B cell (primary cell): Measurements from ENCODE around the gene GABRR2. TPM values are rescaled to one million over a fixed set of nuclear protein-coding genes. Genes with fewer than 3 reads are reported as not detected.

Source experiments
- ATAC-seq: fragments of 200-7000 bp; cut with Tn5 transposase; one replicate; pipeline ENCODE4 v1.10.0; 2021; ENCODE audit warnings: low read depth, mild to moderate bottlenecking, moderate number of reproducible peaks, moderate library complexity
- CTCF ChIA-PET: fragments of 350-600 bp; sonication (Branson Sonifier 250); formaldehyde crosslinking; loops from one replicate; lab custom pipeline; 2021; ENCODE audit warnings: antibody characterized with exemption, inconsistent platforms; lab: Charles Lee
- POLR2A ChIA-PET: fragments of 350-600 bp; sonication (Branson Sonifier 250); formaldehyde crosslinking; loops from one replicate; lab custom pipeline; 2021; ENCODE audit warnings: antibody characterized with exemption; lab: Charles Lee
- DNase-seq: peaks from one replicate; pipeline ENCODE4 v3.0.0; 2013
- H2AFZ ChIP-seq: 2 replicates; pipeline ENCODE4 v1.6.1; 2012; ENCODE audit warnings: mild to moderate bottlenecking, low read depth, low read length; ENCODE audit not compliant: insufficient read depth, poor library complexity, severe bottlenecking
- H3K27ac ChIP-seq, 2 donors: 1 replicate in 1 of 2; 2 replicates in 1 of 2; pipeline ENCODE4 v1.5.1; 2012 to 2013; ENCODE audit warnings: low read length in 2 of 2, mild to moderate bottlenecking in 2 of 2, moderate library complexity in 1 of 2
- H3K27me3 ChIP-seq, 4 experiments: fragments of 200-600 bp in 1 of 4; sonication (generic) in 1 of 4; replicated peaks in 1 of 4; 1 replicate in 2 of 4; 2 replicates in 2 of 4; pipeline versions ENCODE4 v1.6.1 to v1.7.0; 2013 to 2016; ENCODE audit warnings: low read length in 3 of 4, mild to moderate bottlenecking in 2 of 4, mixed read lengths in 1 of 4, moderate library complexity in 1 of 4; ENCODE audit not compliant: insufficient read depth in 4 of 4, control insufficient read depth in 3 of 4; ENCODE audit errors: control extremely low read depth in 1 of 4
- H3K36me3 ChIP-seq, 2 experiments: replicated peaks in 1 of 2; 1 replicate in 1 of 2; 2 replicates in 1 of 2; pipeline versions ENCODE4 v1.6.1 to v1.7.1; 2013; ENCODE audit warnings: low read length in 1 of 2; ENCODE audit not compliant: insufficient read depth in 2 of 2, control insufficient read depth in 1 of 2; ENCODE audit errors: control extremely low read depth in 1 of 2, extremely low read depth in 1 of 2
- H3K4me1 ChIP-seq, 2 donors: fragments of 200-600 bp in 1 of 2; sonication (generic) in 1 of 2; 1 replicate in 1 of 2; 2 replicates in 1 of 2; pipeline versions ENCODE4 v1.5.1 to v1.6.1; 2013 to 2017; ENCODE audit warnings: low read length in 2 of 2; ENCODE audit not compliant: control insufficient read depth in 2 of 2, insufficient read depth in 2 of 2
- H3K4me2 ChIP-seq: replicated peaks from 2 replicates; pipeline ENCODE3; 2012; ENCODE audit warnings: mild to moderate bottlenecking, low read depth, low read length; ENCODE audit not compliant: poor library complexity, severe bottlenecking
- H3K4me3 ChIP-seq, 5 experiments: fragments of 200-600 bp in 1 of 5; sonication (generic) in 1 of 5; 1 replicate in 3 of 5; 2 replicates in 2 of 5; pipeline versions ENCODE4 v1.5.1 to v1.7.0; 2011 to 2016; ENCODE audit warnings: low read length in 4 of 5, mild to moderate bottlenecking in 4 of 5, low read depth in 2 of 5, control low read depth in 1 of 5, moderate library complexity in 1 of 5; ENCODE audit not compliant: insufficient read depth in 1 of 5; ENCODE audit errors: control extremely low read depth in 1 of 5, extremely low read depth in 1 of 5
- H3K79me2 ChIP-seq: fragments of 200-600 bp; sonication (generic); one replicate; pipeline ENCODE4 v1.6.0; 2016; ENCODE audit warnings: low read length; ENCODE audit not compliant: control insufficient read depth, insufficient read depth
- H3K9ac ChIP-seq: fragments of 200-600 bp; sonication (generic); 2 replicates; pipeline ENCODE4 v1.6.1; 2017; ENCODE audit warnings: mild to moderate bottlenecking, low read length, moderate library complexity
- H3K9me3 ChIP-seq, 3 donors: one replicate each; pipeline versions ENCODE4 v1.6.1 to v1.7.1; 2013; ENCODE audit warnings: low read length in 2 of 3; ENCODE audit not compliant: control insufficient read depth in 2 of 3, insufficient read depth in 1 of 3; ENCODE audit errors: control extremely low read depth in 1 of 3
- H4K20me1 ChIP-seq: 2 replicates; pipeline ENCODE4 v1.6.0; 2012; ENCODE audit warnings: mild to moderate bottlenecking, low read length; ENCODE audit not compliant: insufficient read depth, control insufficient read depth, poor library complexity, severe bottlenecking
- H3K27ac Mint-ChIP-seq: one replicate; pipeline ENCODE4 v1.8.0; 2021; ENCODE audit warnings: mixed read lengths
- H3K27me3 Mint-ChIP-seq: one replicate; pipeline ENCODE4 v1.8.0; 2021; ENCODE audit warnings: mixed read lengths
- H3K4me1 Mint-ChIP-seq: one replicate; pipeline ENCODE4 v1.8.0; 2021; ENCODE audit warnings: mixed read lengths
- H3K4me3 Mint-ChIP-seq: one replicate; pipeline ENCODE4 v1.8.0; 2021; ENCODE audit warnings: mixed read lengths
- H3K9me3 Mint-ChIP-seq: one replicate; pipeline ENCODE4 v1.8.0; 2022; ENCODE audit warnings: mixed read lengths; ENCODE audit not compliant: insufficient read depth
- EZH2 ChIP-seq: IDR thresholded peaks from 2 replicates; pipeline ENCODE4 v1.6.1; 2012; ENCODE audit warnings: borderline replicate concordance, low read depth, mild to moderate bottlenecking, moderate library complexity, low read length; ENCODE audit not compliant: insufficient read depth, poor library complexity, severe bottlenecking
- WGBS: methylation state at CpG from one replicate; pipeline ENCODE4 v1.1.5; 2013; ENCODE audit warnings: missing lambda C conversion rate; ENCODE audit not compliant: insufficient coverage; 5-methylcytosine and 5-hydroxymethylcytosine counted together
- intact Hi-C: fragments of 100-400 bp; cut with micrococcal nuclease; formaldehyde crosslinking; loops from one replicate; pipeline ENCODE4 v1.10.0; 2022
- polyA plus RNA-seq: library from polyadenylated mRNA; depleted of rRNA; stranded (reverse); fragments of >200 nt; gene quantifications from 2 replicates; pipeline ENCODE4 v1.2.3, GENCODE V29; 2012
- total RNA-seq, 2 donors: library from RNA; stranded (reverse); fragments of 120-200 nt in 1 of 2; gene quantifications; 1 replicate in 1 of 2; 2 replicates in 1 of 2; pipeline versions ENCODE4 v1.2.3 to v1.2.4, GENCODE V29; 2013 to 2022
- TF ChIP-seq, protein P1 (sequence below): fragments of 200-600 bp; IDR thresholded peaks from one replicate; pipeline ENCODE4 v1.8.0; 2022; ENCODE audit warnings: antibody characterized with exemption, mild to moderate bottlenecking

Gene GABRR2
- total and polyA plus RNA-seq, 2 donors (not counting 1 experiment from before 2014, with no cell fraction given): 0.59 to 4.7 TPM

DNA sequence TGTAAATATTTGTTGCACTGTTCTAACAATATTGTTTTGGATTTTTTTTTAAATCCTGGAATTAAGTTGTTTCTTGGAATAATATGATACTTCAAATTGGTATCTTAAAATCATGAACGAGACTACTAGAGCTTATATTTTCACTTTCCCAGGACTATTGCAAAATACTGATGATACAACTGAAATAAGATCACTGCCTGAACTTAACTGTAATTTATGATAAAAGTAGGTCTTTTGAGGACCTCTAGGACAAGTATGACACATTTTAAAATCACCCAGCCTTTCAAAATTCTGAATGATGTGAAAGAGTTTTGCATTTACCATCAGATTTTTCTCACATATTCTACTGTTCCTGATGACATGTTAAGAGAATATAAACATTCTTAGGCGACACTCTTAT lies 46.1 kb upstream of the GABRR2 start:
- H3K4me1 Mint-ChIP-seq: peaks cover 71% of the 10 kb centered on the region
- Histone ChIP-seq H3K36me3 (no peaks in the 10 kb centered on the region), H3K79me2 (peaks cover 17% of the 10 kb centered on the region), H4K20me1 (no peaks in the 10 kb centered on the region), H2AFZ (peak overlapping the region; percentile 17), H3K4me2 (peak overlapping the region; percentile 38), H3K9me3 (no peaks in the 10 kb centered on the region), H3K9ac (no peak overlapping the region), H3K4me1 (peaks cover 43 to 58% of the 10 kb centered on the region in 2 donors), H3K27me3 (no peaks in the 10 kb centered on the region), H3K27ac (peak overlapping the region in 1 of 2 donors; percentile 22), H3K4me3 (no peak overlapping the region)
- POLR2A ChIA-PET: no interaction called here
- no peak overlapping the region for H3K4me3 Mint-ChIP-seq
- intact Hi-C loops: no loop called here
- no peaks in the 10 kb centered on the region for H3K27me3 Mint-ChIP-seq
- TF ChIP-seq EZH2: no peak
- TF ChIP-seq, protein P1, sequence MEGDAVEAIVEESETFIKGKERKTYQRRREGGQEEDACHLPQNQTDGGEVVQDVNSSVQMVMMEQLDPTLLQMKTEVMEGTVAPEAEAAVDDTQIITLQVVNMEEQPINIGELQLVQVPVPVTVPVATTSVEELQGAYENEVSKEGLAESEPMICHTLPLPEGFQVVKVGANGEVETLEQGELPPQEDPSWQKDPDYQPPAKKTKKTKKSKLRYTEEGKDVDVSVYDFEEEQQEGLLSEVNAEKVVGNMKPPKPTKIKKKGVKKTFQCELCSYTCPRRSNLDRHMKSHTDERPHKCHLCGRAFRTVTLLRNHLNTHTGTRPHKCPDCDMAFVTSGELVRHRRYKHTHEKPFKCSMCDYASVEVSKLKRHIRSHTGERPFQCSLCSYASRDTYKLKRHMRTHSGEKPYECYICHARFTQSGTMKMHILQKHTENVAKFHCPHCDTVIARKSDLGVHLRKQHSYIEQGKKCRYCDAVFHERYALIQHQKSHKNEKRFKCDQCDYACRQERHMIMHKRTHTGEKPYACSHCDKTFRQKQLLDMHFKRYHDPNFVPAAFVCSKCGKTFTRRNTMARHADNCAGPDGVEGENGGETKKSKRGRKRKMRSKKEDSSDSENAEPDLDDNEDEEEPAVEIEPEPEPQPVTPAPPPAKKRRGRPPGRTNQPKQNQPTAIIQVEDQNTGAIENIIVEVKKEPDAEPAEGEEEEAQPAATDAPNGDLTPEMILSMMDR: no peak
- WGBS: no CpG with 5 or more reads among the region's 2 CpGs
- H3K27ac Mint-ChIP-seq: no peak overlapping the region
- CTCF ChIA-PET: interaction anchor here (0.7 to 3.9 kb wide), 2 partner anchors 11 to 15 kb away, joined by 3 to 34 read pairs; no protein-coding TSS in a partner anchor
- DNase-seq: no peak
- no peaks in the 10 kb centered on the region for H3K9me3 Mint-ChIP-seq
- ATAC-seq: no peak

DNA sequence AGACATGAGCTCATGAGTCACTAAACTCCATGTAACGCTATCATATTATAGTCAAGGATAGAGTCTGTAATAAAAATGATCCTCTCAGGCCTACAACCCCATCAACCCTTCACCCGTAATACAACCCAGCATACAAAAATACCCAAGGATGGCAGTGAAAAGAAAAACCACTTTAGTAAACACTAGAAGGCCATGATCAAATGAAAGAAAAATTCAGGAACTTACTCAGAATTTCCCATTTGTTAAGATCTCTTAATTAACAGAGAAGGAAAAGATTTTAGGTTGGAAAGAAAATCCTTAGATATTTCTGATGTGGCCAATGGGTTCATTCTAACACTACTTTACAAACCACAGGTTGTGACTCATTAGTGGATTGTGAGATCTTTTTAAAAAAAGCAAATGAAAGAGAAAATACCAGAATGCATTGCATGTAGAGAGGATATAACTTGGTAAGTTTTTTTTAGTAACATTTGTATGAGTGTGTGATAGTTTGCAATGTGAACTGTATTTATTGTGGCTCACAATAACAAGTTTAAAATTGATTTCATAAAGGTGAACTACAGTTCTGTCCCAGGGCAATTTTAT lies 45.4 kb upstream of the GABRR2 start:
- H3K4me3 Mint-ChIP-seq: peak overlapping the region; percentile 8
- peaks cover 75% of the 10 kb centered on the region for H3K4me1 Mint-ChIP-seq
- ChIA-PET POLR2A (interaction anchor here (1.9 kb wide), 1 partner anchor 12 kb away, joined by 6 read pairs; no protein-coding TSS in a partner anchor), CTCF (interaction anchor here (0.7 to 3.9 kb wide), 5 partner anchors 8 to 19 kb away, joined by 3 to 34 read pairs (median 4); no protein-coding TSS in a partner anchor)
- peaks cover 18% of the 10 kb centered on the region for H3K79me2 ChIP-seq
- no CpG with 5 or more reads among the region's 2 CpGs for WGBS
- peak overlapping the region in 1 of 2 donors; percentile 22 for H3K27ac ChIP-seq
- no peaks in the 10 kb centered on the region for H3K9me3 ChIP-seq
- H3K27me3 Mint-ChIP-seq: no peaks in the 10 kb centered on the region
- no peaks in the 10 kb centered on the region for H3K36me3 ChIP-seq
- H3K4me2 ChIP-seq: peak overlapping the region; percentile 38
- no peaks in the 10 kb centered on the region for H4K20me1 ChIP-seq
- H3K4me3 ChIP-seq: no peak overlapping the region
- intact Hi-C loops: no loop called here
- DNase-seq (no peak), ATAC-seq (no peak)
- peak overlapping the region; percentile 80 for H3K27ac Mint-ChIP-seq
- no peaks in the 10 kb centered on the region for H3K27me3 ChIP-seq
- no peaks in the 10 kb centered on the region for H3K9me3 Mint-ChIP-seq
- TF ChIP-seq EZH2: no peak
- TF ChIP-seq, protein P1: no peak
- H3K4me1 ChIP-seq: peaks cover 47 to 65% of the 10 kb centered on the region in 2 donors
- peak overlapping the region; percentile 17 for H2AFZ ChIP-seq
- H3K9ac ChIP-seq: no peak overlapping the region
